D341Med (cell line): ENCODE data around the gene RUNX2.

Experiments
- DNase-seq: peaks from one replicate; pipeline ENCODE4 v3.0.0; 2012; ENCODE audit warnings: low spot score

RUNX2 gene

GRCh38 chr6:45514454-45515230 lies 186.5 kb downstream of the RUNX2 start:
- no peak for DNase-seq

GRCh38 chr6:45518013-45518720 lies 190.0 kb downstream of the RUNX2 start:
- DNase-seq, result no peak

DNA sequence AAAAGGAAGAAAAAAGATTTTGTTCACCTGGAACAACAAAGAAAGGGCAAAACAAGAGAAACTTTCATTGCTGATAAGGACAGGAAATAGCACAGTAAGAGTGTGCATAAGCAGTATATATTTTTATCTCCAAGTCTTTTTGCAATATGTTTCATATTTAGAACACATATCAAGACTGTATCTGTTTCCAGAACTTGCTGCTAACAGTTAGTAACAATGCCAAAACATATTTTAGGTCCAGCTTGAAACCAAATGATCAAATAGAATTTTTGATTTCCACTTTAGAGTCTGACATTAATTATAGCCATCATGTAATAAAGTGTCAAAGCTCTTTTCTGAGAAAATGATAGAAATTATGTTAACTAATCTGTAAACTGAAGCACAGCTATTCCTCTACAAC lies 193.1 kb downstream of the RUNX2 start:
- no peak for DNase-seq

DNA sequence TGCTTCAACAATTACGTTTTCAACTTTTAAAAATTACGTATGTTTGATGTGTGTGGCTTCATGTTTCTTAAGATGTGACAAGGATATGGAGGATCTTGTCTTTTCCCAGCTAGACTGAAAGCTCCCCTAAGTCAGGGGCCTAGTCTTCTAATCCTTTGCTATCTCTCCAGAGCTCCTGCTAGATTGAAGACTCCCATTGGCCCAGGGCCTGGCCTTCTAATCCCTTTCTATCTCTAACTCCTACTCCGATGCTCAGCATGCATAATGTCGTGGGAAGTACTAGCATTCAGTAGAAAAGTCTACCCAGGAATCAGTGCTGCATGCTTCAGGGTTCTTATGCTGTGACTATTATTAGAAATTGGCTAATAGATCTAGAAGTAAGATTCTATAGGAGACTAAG lies 194.4 kb downstream of the RUNX2 start:
- DNase-seq, result peak; percentile 41

DNA sequence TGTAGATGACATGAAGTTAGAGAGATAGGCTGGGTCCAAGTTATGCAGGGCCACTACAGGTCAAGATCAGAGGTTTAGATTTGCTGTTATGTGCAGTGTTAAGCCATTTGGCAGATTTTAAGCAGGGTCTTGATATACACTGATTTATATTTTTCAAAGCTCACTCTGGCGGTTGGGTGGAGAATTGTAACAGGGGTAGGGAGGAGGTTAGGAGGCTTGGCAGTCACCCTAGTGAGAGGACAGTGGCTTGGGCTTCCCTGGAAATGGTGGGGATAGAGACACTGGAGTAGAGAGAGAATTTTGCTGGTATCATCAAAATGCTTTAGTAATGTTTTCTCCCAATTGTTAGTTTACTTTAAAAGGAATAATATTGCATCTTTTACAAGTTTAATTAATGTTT lies 199.1 kb downstream of the RUNX2 start:
- DNase-seq, result no peak

DNA sequence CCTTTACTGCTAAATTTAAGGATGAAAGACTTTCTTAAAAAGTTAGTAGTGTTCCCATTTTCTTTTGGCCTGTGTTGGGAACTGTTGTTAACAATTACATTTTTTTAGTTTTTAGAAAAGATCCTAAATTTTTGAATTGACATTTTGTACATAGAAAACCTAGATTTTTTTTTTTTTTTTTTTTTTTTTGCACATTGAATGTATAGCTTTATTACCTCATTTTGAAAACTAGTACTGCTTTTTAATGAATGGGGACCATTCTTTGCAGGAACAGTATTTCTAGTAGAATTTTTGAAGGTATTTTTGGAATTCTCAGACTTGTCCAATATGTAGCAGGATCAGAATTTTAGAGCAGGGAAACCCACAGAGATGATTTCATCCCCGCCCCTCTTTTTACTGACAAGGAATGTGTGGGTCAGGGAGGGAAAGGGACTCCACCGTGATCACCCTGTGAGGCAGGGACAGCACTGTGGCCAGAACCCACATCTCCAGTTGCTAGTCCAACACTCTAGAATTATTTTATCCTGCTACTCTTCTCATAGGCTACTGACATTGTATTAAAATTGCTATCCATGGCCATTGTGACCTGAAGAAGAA lies 204.0 kb downstream of the RUNX2 start:
- DNase-seq, result no peak

- DNase-seq, result no peak
Measured at GRCh38 chr6:45532721-45533210, 204.6 kb downstream of the RUNX2 start.

DNA sequence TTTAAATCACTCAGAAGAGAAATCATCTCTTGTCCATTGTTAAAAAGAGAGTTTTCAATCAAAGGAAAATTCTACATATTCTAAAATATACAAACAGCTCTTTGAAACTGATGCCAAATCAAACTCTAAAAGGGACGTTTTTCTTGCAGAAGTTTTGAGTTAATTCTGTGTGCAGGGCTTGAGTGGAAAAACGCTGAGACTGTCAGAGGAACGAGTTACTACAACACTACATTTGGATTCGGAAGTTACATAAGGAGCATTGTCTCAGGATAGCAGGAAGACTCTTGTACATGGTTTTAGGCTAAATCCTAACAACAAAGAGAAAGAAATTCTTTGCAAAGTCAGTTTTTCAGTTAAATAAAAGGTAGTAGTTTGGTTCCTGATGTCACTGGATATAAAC lies 205.3 kb downstream of the RUNX2 start:
- no peak for DNase-seq

GRCh38 chr6:45535933-45536332 lies 207.8 kb downstream of the RUNX2 start:
- DNase-seq, result no peak

- DNase-seq, result no peak
Measured at GRCh38 chr6:45537539-45537938, 209.4 kb downstream of the RUNX2 start.

DNA sequence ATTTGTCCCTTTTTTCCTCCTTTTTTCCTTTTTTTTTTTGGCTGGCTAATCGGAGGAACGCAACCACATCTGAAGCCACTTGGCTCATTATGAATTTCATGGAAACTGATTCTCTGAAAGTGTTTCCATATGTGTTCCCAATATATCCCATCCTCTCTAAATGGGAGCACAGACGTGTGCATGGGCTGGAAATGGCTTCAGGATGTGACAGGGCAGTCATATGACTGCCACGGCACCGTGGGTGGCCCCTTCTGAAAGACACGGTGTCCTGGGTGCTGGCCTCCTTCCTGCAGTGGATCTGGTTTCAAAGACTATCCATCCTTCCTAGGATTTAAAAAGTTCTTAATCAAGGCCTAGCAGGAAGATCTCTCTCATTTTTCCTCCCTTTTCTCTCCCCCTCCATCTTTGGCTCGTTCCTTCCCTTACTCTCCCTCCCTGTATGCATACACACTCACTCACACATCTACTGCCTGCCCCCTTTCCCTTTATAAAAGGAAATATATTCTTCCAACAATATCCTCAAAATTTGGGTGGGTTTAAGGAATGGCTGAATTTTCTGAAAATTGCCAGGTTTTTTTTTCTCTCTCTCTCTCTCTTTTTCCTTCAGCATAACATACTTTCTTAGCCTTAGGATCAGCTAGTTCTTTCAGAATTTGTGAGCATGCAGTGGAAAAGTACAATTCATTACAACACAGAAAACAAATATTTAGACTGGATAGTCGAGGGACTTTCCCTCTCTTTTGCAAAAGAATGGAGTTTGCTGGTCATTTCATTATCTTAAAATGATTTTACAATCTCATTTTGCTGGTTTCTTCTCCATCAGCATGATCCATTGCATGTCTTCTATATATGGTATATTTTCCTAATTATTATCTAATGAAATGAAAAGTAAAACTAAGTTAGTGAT lies 210.8 kb downstream of the RUNX2 start:
- no peak for DNase-seq

- DNase-seq, result no peak
Measured at GRCh38 chr6:45540375-45540920, 212.3 kb downstream of the RUNX2 start.

- no peak for DNase-seq
Measured at GRCh38 chr6:45541934-45542333, 213.8 kb downstream of the RUNX2 start.

GRCh38 chr6:45543298-45544235 lies 215.4 kb downstream of the RUNX2 start:
- no peak for DNase-seq

- no peak for DNase-seq
Measured at GRCh38 chr6:45545416-45545815, 217.3 kb downstream of the RUNX2 start.

GRCh38 chr6:45548657-45549515 lies 220.8 kb downstream of the RUNX2 start:
- no peak for DNase-seq

- no peak for DNase-seq
Measured at GRCh38 chr6:45552536-45552935, 224.4 kb downstream of the RUNX2 start.

GRCh38 chr6:45553730-45554344 lies 225.7 kb downstream of the RUNX2 start:
- no peak for DNase-seq

- no peak for DNase-seq
Measured at GRCh38 chr6:45554591-45554990, 226.5 kb downstream of the RUNX2 start.
